Measurements from ENCODE around the gene COX4I2.

COX4I2 gene

DNA sequence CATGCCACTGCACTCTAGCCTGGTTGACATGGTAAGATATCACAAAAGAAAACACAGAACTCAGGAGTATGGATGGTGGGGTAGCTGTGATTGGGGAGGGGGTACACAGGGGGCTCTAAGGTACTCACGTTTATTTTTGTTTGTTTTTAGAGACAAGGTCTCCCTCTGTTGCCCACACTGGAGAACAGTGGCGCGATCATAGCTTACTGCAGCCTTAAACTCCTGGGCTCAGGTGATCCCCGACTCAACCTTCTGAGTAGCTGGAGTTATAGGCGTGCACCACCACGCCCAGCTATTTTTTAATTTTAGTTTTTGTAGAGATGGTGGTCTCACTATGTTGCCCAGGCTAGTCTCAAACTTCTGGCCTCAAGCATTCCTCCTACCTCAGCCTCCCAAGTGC is 55.7 kb downstream of the COX4I2 start:
- no peak overlapping the region for H3K4me3 ChIP-seq (ENCODE audit: low read depth, low read length, poor library complexity, severe bottlenecking)
- no peaks in the 10 kb centered on the region for H4K20me1 ChIP-seq (ENCODE audit: insufficient read depth, low read length)
- H3F3A ChIP-seq (ENCODE audit: insufficient read depth, low read length), result peaks cover 6% of the 10 kb centered on the region
- H3K9ac ChIP-seq (ENCODE audit: low read length), result no peak overlapping the region
- peaks cover 9% of the 10 kb centered on the region; the same call in 1 of the 2 replicates for H3K79me2 ChIP-seq (ENCODE audit: insufficient read depth, low read length)
- H3K4me1 ChIP-seq (ENCODE audit: insufficient read depth, low read length, severe bottlenecking), result peaks cover 52% of the 10 kb centered on the region
- no peak overlapping the region for H3K4me2 ChIP-seq (ENCODE audit: low read length)
- no peaks in the 10 kb centered on the region for H3K9me3 ChIP-seq (ENCODE audit: low read length)
- no peaks in the 10 kb centered on the region for H3K9me2 ChIP-seq (ENCODE audit: low read depth, low read length)
- TF ChIP-seq, protein P1, sequence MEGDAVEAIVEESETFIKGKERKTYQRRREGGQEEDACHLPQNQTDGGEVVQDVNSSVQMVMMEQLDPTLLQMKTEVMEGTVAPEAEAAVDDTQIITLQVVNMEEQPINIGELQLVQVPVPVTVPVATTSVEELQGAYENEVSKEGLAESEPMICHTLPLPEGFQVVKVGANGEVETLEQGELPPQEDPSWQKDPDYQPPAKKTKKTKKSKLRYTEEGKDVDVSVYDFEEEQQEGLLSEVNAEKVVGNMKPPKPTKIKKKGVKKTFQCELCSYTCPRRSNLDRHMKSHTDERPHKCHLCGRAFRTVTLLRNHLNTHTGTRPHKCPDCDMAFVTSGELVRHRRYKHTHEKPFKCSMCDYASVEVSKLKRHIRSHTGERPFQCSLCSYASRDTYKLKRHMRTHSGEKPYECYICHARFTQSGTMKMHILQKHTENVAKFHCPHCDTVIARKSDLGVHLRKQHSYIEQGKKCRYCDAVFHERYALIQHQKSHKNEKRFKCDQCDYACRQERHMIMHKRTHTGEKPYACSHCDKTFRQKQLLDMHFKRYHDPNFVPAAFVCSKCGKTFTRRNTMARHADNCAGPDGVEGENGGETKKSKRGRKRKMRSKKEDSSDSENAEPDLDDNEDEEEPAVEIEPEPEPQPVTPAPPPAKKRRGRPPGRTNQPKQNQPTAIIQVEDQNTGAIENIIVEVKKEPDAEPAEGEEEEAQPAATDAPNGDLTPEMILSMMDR (IDR thresholded peaks at IDR 0.05; ENCODE audit: low read length), result no peak
- no peak for TF ChIP-seq EZH2 (IDR thresholded peaks at IDR 0.05; ENCODE audit: borderline replicate concordance, low read length)
- H3K27ac ChIP-seq (ENCODE audit: low read depth, low read length, poor library complexity, severe bottlenecking), result peak overlapping the region; percentile 29
- H3K36me3 ChIP-seq (ENCODE audit: insufficient read depth, low read length), result peaks cover 25% of the 10 kb centered on the region; the same call in 1 of the 2 replicates
- no peaks in the 10 kb centered on the region for H3K27me3 ChIP-seq (ENCODE audit: insufficient read depth, low read length)
- H2AFZ ChIP-seq (ENCODE audit: low read length), result no peak overlapping the region

DNA sequence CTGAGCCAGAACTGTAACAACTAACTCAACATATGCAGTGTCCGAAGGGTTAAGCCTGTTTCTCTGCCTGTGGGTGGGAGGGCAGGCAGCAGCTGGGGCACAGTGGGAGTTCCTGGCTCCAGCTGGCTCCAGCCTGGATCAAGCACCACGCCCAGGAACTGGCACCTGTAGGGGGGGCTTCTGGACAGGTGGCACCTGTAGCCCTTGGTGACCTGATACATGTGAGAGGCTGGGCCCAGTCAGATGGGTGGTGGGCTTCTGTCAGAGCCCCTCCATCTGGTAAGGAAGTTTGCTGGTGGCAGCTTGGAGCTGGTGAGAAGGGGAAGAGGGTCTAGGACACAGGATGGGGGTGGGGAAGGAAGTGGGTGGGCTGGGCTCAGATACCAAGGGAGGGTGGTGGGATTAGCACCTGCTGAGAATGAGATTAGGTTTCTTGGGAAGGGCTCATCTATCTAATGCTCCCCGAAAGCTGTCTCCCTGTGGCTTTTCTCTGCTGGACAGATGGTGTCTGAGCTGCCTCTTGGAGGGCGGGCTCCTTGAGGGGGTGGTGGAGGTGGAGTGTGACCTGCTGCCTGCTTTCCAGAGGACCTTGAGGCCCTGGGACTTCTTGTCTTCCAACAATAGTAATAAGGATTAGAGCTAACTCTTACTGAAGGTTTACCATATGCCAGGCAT is 56.4 kb downstream of the COX4I2 start:
- Histone ChIP-seq H3K4me2 (ENCODE audit: low read length) (no peak overlapping the region; the same call in 1 of the 2 replicates), H3K9me2 (ENCODE audit: low read depth, low read length) (no peaks in the 10 kb centered on the region), H3K9ac (ENCODE audit: low read length) (no peak overlapping the region; the same call in 1 of the 2 replicates), H2AFZ (ENCODE audit: low read length) (no peak overlapping the region), H3F3A (ENCODE audit: insufficient read depth, low read length) (peaks cover 6% of the 10 kb centered on the region), H3K27me3 (ENCODE audit: insufficient read depth, low read length) (no peaks in the 10 kb centered on the region), H3K27ac (ENCODE audit: low read depth, low read length, poor library complexity, severe bottlenecking) (peak overlapping the region; percentile 64), H4K20me1 (ENCODE audit: insufficient read depth, low read length) (no peaks in the 10 kb centered on the region), H3K9me3 (ENCODE audit: low read length) (no peaks in the 10 kb centered on the region), H3K36me3 (ENCODE audit: insufficient read depth, low read length) (peaks cover 27% of the 10 kb centered on the region; the same call in 1 of the 2 replicates), H3K79me2 (ENCODE audit: insufficient read depth, low read length) (peaks cover 9% of the 10 kb centered on the region; the same call in 1 of the 2 replicates), H3K4me1 (ENCODE audit: insufficient read depth, low read length, severe bottlenecking) (peaks cover 58% of the 10 kb centered on the region), H3K4me3 (ENCODE audit: low read depth, low read length, poor library complexity, severe bottlenecking) (no peak overlapping the region)
- TF ChIP-seq, protein P1 (IDR thresholded peaks at IDR 0.05; ENCODE audit: low read length), result no peak
- no peak for TF ChIP-seq EZH2 (IDR thresholded peaks at IDR 0.05; ENCODE audit: borderline replicate concordance, low read length)
